Esophagus squamous epithelium (tissue), 5 donors: ENCODE results near the gene CCDC183. TPM values are rescaled to one million over a fixed set of nuclear protein-coding genes. Genes with fewer than 3 reads are reported as not detected.

Source experiments
- DNase-seq: peaks from one replicate; lab custom pipeline; 2025; lab: John Stamatoyannopoulos, UW
- H3K27ac ChIP-seq, 4 donors: fragments of 200-600 bp; sonication (generic); one replicate each; pipeline ENCODE4 v1.5.1; 2016 to 2019; ENCODE audit warnings: mild to moderate bottlenecking in 1 of 4
- H3K27me3 ChIP-seq, 4 donors: fragments of 200-600 bp; sonication (generic); 1 replicate in 3 of 4; 2 replicates in 1 of 4; pipeline versions ENCODE4 v1.5.1 to v1.6.0; 2017 to 2021; ENCODE audit warnings: antibody characterized with exemption in 1 of 4
- H3K36me3 ChIP-seq, 3 donors: fragments of 200-600 bp; sonication (generic); one replicate each; pipeline ENCODE4 v1.5.1; 2016 to 2019
- H3K4me1 ChIP-seq, 3 donors: fragments of 200-600 bp; sonication (generic); one replicate each; pipeline ENCODE4 v1.5.1; 2017 to 2019
- H3K4me3 ChIP-seq, 4 donors: fragments of 200-600 bp; sonication (generic); 1 replicate in 3 of 4; 2 replicates in 1 of 4; pipeline ENCODE4 v1.5.1; 2016 to 2019; ENCODE audit warnings: mild to moderate bottlenecking in 2 of 4, moderate library complexity in 1 of 4
- H3K9me3 ChIP-seq, 3 donors: fragments of 200-600 bp; sonication (generic); one replicate each; pipeline ENCODE4 v1.5.1; 2016 to 2019
- POLR2A ChIP-seq, 4 donors: fragments of 450-650 bp; IDR thresholded peaks; one replicate each; pipeline ENCODE4 v1.6.1; 2017; ENCODE audit warnings: antibody characterized with exemption in 4 of 4, mild to moderate bottlenecking in 4 of 4, moderate library complexity in 3 of 4
- WGBS, 2 donors: methylation state at CpG; one replicate each; pipeline ENCODE4 v1.1.5; 2018; 5-methylcytosine and 5-hydroxymethylcytosine counted together
- intact Hi-C: fragments of 100-400 bp; cut with DNase I; formaldehyde crosslinking; loops from one replicate; pipeline ENCODE4 v1.15.0; 2022
- total RNA-seq, 4 donors: library from RNA; depleted of rRNA; stranded (reverse); fragments of >200 nt; gene quantifications; one replicate each; pipeline ENCODE4 v1.1.0, GENCODE V29; 2016
- TF ChIP-seq, protein P1 (sequence below), 6 experiments: fragments of 450-650 bp in 4 of 6; fragments of 200-600 bp in 2 of 6; sonication (generic) in 2 of 6; IDR thresholded peaks; one replicate each; pipeline ENCODE4 v1.5.1; 2016 to 2019; ENCODE audit warnings: antibody characterized with exemption in 6 of 6, mild to moderate bottlenecking in 4 of 6, moderate library complexity in 4 of 6
- donor health status: DM: yes; HTN: yes; CAD: no.

CCDC183 gene
- total RNA-seq, 4 donors from 2014 or later = 2.1 TPM; not detected in 3

DNA sequence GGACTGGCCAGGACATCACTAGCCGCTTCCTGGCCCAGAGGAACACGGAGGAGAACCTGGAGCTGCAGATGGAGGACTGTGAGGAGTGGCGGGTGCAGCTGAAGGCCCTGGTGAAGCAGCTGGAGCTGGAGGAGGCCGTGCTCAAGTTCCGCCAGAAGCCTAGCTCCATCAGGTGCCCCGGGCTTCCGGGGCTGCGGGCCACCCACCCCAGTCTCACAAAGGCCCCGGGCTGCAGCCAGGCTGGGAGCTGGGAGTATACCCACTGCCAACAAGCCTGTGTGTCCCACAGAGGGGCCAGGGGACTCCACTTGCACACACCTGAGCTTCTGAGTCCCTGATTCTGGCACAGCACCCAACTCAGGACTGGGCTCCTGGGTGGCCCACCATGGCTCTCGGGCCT, 9.9 kb downstream of the CCDC183 start:
- 88 to 89% methylated on average over 5 to 7 of the region's 10 CpGs for WGBS, 2 donors
- no peak overlapping the region for H3K4me3 ChIP-seq

DNA sequence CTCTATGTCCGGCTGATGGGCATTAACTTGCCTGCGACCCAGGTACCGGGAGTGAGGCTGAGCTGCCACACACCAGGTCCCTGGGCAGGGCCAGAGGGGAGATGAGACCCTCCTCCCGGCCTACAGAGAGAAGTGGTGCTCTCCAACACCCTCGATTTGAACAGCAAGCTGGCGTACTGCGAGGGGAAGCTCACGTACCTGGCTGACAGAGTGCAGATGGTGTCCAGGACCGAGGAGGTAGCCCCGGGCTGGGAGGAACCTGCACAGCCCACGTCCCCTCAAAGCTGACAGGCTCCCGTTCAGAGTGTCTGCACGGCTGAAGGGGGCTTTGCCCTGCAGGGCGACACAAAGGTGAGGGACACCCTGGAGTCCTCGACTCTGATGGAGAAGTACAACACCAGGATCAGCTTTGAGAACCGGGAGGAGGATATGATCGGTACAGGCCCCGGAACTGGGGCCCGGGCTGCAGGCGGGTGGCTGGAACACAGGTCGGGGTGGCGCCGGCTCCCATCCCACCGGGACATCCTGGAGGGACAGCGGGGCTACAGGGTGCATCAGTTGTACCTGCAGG, 10.6 kb downstream of the CCDC183 start:
- H3K36me3 ChIP-seq = peaks cover 0 to 30% (median 0%) of the 10 kb centered on the region in 3 donors
- no peak for DNase-seq
- H3K27me3 ChIP-seq = peaks cover 0 to 17% (median 1%) of the 10 kb centered on the region in 4 donors
- no peaks in the 10 kb centered on the region for H3K9me3 ChIP-seq
- peak overlapping the region; percentile 86 to 96 (median 92) for H3K27ac ChIP-seq
- H3K4me3 ChIP-seq = peak overlapping the region; percentile 84 to 98 (median 89)
- TF ChIP-seq, protein P1, sequence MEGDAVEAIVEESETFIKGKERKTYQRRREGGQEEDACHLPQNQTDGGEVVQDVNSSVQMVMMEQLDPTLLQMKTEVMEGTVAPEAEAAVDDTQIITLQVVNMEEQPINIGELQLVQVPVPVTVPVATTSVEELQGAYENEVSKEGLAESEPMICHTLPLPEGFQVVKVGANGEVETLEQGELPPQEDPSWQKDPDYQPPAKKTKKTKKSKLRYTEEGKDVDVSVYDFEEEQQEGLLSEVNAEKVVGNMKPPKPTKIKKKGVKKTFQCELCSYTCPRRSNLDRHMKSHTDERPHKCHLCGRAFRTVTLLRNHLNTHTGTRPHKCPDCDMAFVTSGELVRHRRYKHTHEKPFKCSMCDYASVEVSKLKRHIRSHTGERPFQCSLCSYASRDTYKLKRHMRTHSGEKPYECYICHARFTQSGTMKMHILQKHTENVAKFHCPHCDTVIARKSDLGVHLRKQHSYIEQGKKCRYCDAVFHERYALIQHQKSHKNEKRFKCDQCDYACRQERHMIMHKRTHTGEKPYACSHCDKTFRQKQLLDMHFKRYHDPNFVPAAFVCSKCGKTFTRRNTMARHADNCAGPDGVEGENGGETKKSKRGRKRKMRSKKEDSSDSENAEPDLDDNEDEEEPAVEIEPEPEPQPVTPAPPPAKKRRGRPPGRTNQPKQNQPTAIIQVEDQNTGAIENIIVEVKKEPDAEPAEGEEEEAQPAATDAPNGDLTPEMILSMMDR (IDR thresholded peaks at IDR 0.05) = no peak
- TF ChIP-seq POLR2A (IDR thresholded peaks at IDR 0.05) = no peak
- intact Hi-C loops = no loop called here
- WGBS, 2 donors = 42 to 69% methylated on average over 12 to 13 of the region's 25 CpGs
- H3K4me1 ChIP-seq = peaks cover 27 to 52% (median 27%) of the 10 kb centered on the region in 3 donors

More for the DNA sequence above, 9.9 kb downstream of the CCDC183 start:
- intact Hi-C loops = no loop called here
- Histone ChIP-seq H3K27me3 (peaks cover 0 to 23% (median 1%) of the 10 kb centered on the region in 4 donors), H3K4me1 (peaks cover 27 to 53% (median 32%) of the 10 kb centered on the region in 3 donors), H3K36me3 (peaks cover 0 to 26% (median 0%) of the 10 kb centered on the region in 3 donors), H3K9me3 (no peaks in the 10 kb centered on the region), H3K27ac (no peak overlapping the region)
- no peak for DNase-seq
- TF ChIP-seq, protein P1 (IDR thresholded peaks at IDR 0.05) = no peak
- TF ChIP-seq POLR2A (IDR thresholded peaks at IDR 0.05) = no peak

DNA sequence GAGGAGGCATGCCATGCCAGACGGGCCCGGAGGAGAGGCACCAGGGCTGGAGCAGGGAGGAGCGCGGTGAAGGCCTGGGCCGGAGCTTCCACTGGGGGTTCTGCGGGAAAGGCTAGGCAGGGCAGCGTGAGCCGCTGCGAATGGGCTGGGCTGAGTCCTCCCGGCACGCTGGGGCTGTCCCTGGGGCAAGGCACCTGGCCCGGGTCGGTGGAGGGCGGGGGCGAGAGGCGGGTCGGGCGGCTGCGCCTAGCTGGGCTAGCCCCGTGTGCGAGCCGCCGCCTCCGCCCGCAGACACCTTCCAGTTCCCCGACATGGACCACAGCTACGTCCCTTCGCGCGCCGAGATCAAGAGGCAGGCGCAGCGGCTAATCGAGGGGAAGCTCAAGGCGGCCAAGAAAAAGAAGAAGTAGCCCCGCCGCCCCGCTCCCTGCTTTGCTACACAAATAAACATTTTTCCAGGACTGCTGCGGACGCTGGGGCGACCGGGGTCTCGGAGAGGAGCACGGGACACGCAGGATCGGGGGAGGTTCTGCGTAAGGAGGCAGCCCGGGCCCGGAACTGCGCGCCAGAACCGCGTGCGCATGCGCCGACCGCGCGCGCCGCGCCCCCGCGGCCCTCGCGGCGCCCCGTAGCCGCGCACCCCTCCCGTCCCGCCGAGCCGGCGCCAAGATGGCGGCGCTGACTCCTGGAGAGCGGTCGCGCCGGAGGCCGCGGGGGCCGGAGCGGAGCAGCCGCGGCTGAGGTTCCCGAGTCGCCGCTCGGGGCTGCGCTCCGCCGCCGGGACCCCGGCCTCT, 11.3 kb downstream of the CCDC183 start, which contains the start of gene RABL6:
Gene RABL6, plus strand, starts transcription at position 668 of the 794 bp plus-strand sequence. CDS start 249 bp downstream, outside the sequence.
- 0 to 2% methylated on average over 3 to 10 of the region's 96 CpGs for WGBS, 2 donors
- intact Hi-C loops = no loop called here
- DNase-seq = no peak
- TF ChIP-seq, protein P1 (IDR thresholded peaks at IDR 0.05) = peak in 1 of 6 experiments; percentile 21
- peak in 3 of 4 donors; percentile 35 to 77 (median 56) for TF ChIP-seq POLR2A (IDR thresholded peaks at IDR 0.05)
- Histone ChIP-seq H3K36me3 (peaks cover 0 to 38% (median 0%) of the 10 kb centered on the region in 3 donors), H3K4me3 (peak within 1 kb of the TSS; percentile 84 to 98 (median 89)), H3K9me3 (no peaks in the 10 kb centered on the region), H3K27ac (peak within 1 kb of the TSS; percentile 86 to 96 (median 92)), H3K4me1 (peaks cover 27 to 57% (median 27%) of the 10 kb centered on the region in 3 donors), H3K27me3 (peaks cover 0 to 9% (median 0%) of the 10 kb centered on the region in 4 donors)

DNA sequence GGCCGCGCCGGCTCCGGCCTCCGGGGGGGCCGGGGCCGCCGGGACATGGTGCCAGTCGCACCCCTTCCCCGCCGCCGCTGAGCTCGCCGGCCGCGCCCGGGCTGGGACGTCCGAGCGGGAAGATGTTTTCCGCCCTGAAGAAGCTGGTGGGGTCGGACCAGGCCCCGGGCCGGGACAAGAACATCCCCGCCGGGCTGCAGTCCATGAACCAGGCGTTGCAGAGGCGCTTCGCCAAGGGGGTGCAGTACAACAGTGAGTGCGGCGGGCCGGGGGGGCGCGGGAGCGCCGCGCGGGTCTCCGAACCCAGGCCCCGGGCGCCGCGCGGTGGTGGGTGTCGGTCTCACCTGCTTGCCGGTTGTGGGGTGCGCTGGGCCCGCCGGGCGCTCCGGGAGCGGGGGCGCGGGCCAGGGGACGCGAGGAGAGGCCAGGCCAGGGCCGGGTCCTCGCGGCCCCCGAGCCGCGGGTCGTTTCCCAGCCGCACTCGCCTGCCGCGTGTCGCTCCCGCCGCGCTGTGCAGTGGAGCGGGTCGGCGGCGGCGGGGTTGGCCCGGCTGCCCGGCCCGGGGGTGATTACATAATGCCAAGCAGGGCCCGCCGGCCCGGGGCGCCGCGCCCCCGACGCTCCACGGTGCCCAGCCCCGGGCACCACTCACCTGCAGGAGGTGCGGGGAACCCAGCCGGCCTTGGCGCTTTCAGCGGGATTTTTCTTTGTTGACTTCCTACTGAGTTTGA, 12.1 kb downstream of the CCDC183 start:
- intact Hi-C loops = no loop called here
- peaks cover 0 to 3% (median 0%) of the 10 kb centered on the region in 4 donors for H3K27me3 ChIP-seq
- peak overlapping the region; percentile 84 to 98 (median 89) for H3K4me3 ChIP-seq
- H3K27ac ChIP-seq = peak overlapping the region; percentile 86 to 96 (median 92)
- H3K36me3 ChIP-seq = peaks cover 0 to 45% (median 0%) of the 10 kb centered on the region in 3 donors
- TF ChIP-seq POLR2A (IDR thresholded peaks at IDR 0.05) = no peak
- TF ChIP-seq, protein P1 (IDR thresholded peaks at IDR 0.05) = no peak
- H3K4me1 ChIP-seq = peaks cover 27 to 57% (median 27%) of the 10 kb centered on the region in 3 donors
- no peaks in the 10 kb centered on the region for H3K9me3 ChIP-seq
- WGBS, 2 donors = 0 to 2% methylated on average over 2 to 15 of the region's 93 CpGs
- DNase-seq = no peak
